ENCODE results near the gene HAAO. TPM values are rescaled to one million over a fixed set of nuclear protein-coding genes. Genes with fewer than 3 reads are reported as not detected.
A peak's percentile ranks its signal among the peaks of the same experiment; 100 is the strongest.

HAAO gene
- 10 to 100 TPM in 2 of 4 donors, 1 to 10 TPM in 2; 6.0 to 19.1 (median 9.8) TPM for total RNA-seq

DNA sequence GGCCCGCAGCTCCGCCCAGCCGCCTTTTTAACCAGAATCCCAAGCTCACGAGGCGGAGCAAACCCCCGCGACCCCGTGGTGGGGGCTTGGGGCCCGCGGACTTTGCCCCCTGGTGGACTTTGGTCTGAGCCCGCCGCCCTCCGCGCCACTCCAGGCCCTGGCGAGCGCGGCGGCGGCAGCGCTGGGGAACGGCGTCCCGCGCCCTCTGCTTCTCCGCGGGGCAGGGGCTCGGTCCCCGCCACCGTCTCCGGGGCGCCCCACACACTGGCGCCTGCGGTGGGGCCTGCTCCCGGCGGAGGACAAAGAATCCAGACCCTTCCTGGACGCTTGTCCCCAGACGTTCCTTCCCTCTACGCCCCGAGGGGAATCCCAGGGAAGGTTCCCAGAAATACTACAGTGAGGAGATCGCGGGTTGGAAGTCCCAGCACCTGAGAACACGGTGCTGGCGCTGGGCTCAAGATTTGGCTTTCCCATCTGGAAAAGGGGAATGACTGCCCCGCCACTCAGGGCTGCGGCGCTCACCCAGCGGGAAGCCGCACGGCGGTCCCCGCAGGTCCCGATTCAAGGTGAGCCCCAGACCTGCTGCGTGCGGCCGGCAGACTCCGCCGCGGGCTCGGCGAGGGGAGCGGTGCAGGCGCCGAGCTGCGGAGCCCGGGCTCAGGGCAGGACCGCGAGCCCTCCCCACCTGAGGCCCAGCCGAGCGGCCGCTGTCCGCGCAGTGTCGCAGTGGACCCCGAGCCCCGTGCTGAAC lies at the start of gene HAAO:
Gene HAAO (minus strand): TSS at position 1 of the 751 bp plus-strand sequence. CDS start 47 bp downstream, outside the sequence.
- H3K27me3 ChIP-seq, result no peaks in the 10 kb centered on the region
- no peaks in the 10 kb centered on the region for H3K36me3 ChIP-seq
- peak; percentile 44 to 61 for TF ChIP-seq POLR2A (IDR thresholded peaks at IDR 0.05)
- TF ChIP-seq EP300 (IDR thresholded peaks at IDR 0.05), result no peak
- TF ChIP-seq POLR2AphosphoS5 (IDR thresholded peaks at IDR 0.05), result peak; percentile 4
- TF ChIP-seq, protein P1, sequence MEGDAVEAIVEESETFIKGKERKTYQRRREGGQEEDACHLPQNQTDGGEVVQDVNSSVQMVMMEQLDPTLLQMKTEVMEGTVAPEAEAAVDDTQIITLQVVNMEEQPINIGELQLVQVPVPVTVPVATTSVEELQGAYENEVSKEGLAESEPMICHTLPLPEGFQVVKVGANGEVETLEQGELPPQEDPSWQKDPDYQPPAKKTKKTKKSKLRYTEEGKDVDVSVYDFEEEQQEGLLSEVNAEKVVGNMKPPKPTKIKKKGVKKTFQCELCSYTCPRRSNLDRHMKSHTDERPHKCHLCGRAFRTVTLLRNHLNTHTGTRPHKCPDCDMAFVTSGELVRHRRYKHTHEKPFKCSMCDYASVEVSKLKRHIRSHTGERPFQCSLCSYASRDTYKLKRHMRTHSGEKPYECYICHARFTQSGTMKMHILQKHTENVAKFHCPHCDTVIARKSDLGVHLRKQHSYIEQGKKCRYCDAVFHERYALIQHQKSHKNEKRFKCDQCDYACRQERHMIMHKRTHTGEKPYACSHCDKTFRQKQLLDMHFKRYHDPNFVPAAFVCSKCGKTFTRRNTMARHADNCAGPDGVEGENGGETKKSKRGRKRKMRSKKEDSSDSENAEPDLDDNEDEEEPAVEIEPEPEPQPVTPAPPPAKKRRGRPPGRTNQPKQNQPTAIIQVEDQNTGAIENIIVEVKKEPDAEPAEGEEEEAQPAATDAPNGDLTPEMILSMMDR (IDR thresholded peaks at IDR 0.05), result peak in 3 of 4 experiments; percentile 30 to 56 (median 38)
- no peaks in the 10 kb centered on the region for H3K9me3 ChIP-seq
- ATAC-seq, result peak; percentile 69
- peak within 1 kb of the TSS; percentile 43 to 61 for H3K4me3 ChIP-seq
- WGBS, 2 donors (ENCODE audit: low coverage in 1 of 2), result 15% methylated on average over 4 of the region's 75 CpGs; no CpG with 5 or more reads in 1 of the 2 donors
- H3K27ac ChIP-seq, result peak within 1 kb of the TSS; percentile 50 to 92 (median 87)
- peaks cover 0 to 46% (median 8%) of the 10 kb centered on the region in 3 donors for H3K4me1 ChIP-seq

DNA sequence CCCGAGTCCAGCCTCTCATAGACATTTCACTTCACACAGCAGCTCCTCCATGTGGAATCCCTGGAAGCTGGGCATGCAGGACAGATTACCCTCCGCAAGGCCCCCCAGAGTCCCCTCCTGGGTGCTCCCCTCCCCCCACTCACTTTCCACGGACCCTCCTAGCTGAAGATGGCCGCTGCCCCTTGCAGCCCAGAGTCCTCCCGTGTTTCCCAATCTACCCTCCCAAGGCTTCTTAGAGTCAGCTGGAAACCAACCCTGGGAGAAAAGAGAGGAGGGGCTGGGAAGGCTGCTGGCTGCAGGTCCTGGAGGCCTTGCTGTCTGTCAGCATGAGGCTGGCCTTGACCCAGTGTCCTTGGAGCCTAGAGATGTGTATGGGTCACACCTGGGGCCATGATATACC lies 49.0 kb upstream of the HAAO start:
- WGBS, 2 donors (ENCODE audit: low coverage in 1 of 2), result no CpG with 5 or more reads among the region's 5 CpGs

DNA sequence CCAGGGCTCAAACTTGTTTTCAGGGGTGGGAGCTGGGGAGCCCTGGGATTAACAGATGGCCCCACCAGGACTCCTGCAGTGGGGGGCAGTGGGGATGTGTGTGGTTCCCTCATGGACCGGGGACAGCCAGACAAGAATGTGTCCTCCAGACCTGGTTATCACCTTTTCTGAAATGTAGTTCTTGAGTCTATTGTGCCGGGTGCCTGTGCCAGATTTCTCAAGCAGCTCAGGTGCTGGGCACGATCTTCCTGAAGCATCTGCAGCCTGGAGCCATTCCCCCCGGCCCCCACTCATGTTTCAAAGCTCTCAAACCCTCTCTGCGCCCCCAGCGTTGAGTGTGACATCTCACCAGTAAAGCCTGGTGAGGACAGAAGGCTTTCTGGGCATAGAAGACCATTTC lies 48.4 kb upstream of the HAAO start:
- ATAC-seq, result no peak
- Histone ChIP-seq H3K4me1 (peaks cover 0 to 52% (median 22%) of the 10 kb centered on the region in 3 donors), H3K36me3 (no peaks in the 10 kb centered on the region), H3K4me3 (no peak overlapping the region), H3K9me3 (no peaks in the 10 kb centered on the region), H3K27me3 (no peaks in the 10 kb centered on the region), H3K27ac (peak overlapping the region in 3 of 4 donors; percentile 7 to 42 (median 9))
- WGBS, 2 donors (ENCODE audit: low coverage in 1 of 2), result 100% methylated on average over 1 of the region's 6 CpGs; no CpG with 5 or more reads in 1 of the 2 donors
- TF ChIP-seq POLR2AphosphoS5 (IDR thresholded peaks at IDR 0.05), result no peak
- no peak for TF ChIP-seq EP300 (IDR thresholded peaks at IDR 0.05)
- TF ChIP-seq, protein P1 (IDR thresholded peaks at IDR 0.05), result no peak
- no peak for TF ChIP-seq POLR2A (IDR thresholded peaks at IDR 0.05)

More for the DNA sequence above, 49.0 kb upstream of the HAAO start:
- Histone ChIP-seq H3K4me3 (no peak overlapping the region), H3K27ac (peak overlapping the region in 1 of 4 donors; percentile 42), H3K4me1 (peaks cover 0 to 58% (median 26%) of the 10 kb centered on the region in 3 donors), H3K27me3 (no peaks in the 10 kb centered on the region), H3K36me3 (no peaks in the 10 kb centered on the region), H3K9me3 (no peaks in the 10 kb centered on the region)
- TF ChIP-seq POLR2AphosphoS5 (IDR thresholded peaks at IDR 0.05), result no peak
- no peak for TF ChIP-seq EP300 (IDR thresholded peaks at IDR 0.05)
- no peak for TF ChIP-seq POLR2A (IDR thresholded peaks at IDR 0.05)
- TF ChIP-seq, protein P1 (IDR thresholded peaks at IDR 0.05), result no peak
- ATAC-seq, result no peak

DNA sequence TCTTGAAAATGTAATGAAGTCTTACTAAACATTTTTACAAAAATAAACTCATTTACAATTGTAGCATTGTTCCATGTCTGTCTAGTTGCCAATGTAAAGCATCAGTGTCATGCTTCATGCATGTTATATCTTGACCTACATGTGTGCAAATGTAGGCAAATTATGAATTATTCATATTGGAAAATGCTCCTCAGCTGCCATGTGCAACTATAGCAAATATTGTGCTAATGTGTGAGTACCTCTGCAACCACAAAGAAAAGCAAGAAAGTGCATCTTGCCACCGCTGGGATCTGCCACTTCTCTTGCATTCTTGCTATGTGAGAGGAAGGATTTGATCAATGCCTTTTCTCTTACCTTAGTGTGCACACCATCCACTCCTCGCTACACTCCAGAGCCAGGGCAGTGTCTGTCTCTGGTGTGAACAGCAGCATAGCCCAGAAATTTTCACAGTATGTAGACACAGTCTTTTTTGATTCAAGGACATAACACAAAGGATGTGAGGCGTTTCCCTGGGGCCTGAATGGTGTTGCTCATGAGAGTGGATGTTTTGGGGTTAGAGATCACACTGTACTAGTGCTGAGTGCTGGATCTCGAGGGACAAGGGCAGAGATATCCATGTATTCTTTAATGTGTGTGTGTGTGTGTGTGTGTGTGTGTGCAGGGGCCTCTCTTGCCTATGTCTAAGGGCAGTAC lies 47.6 kb upstream of the HAAO start:
- TF ChIP-seq, protein P1 (IDR thresholded peaks at IDR 0.05), result no peak
- no peak for TF ChIP-seq POLR2A (IDR thresholded peaks at IDR 0.05)
- TF ChIP-seq POLR2AphosphoS5 (IDR thresholded peaks at IDR 0.05), result no peak
- no peak for TF ChIP-seq EP300 (IDR thresholded peaks at IDR 0.05)
- 80% methylated on average over 3 to 4 of the region's 4 CpGs for WGBS, 2 donors (ENCODE audit: low coverage in 1 of 2)
- Histone ChIP-seq H3K4me1 (peaks cover 0 to 44% (median 14%) of the 10 kb centered on the region in 3 donors), H3K36me3 (no peaks in the 10 kb centered on the region), H3K27ac (peak overlapping the region in 3 of 4 donors; percentile 7 to 42 (median 9)), H3K9me3 (no peaks in the 10 kb centered on the region), H3K27me3 (no peaks in the 10 kb centered on the region), H3K4me3 (no peak overlapping the region)
- no peak for ATAC-seq
